CD8-positive, alpha-beta memory T cell (primary cell): Measurements from ENCODE around the gene TRMT61A. TPM values are rescaled to one million over a fixed set of nuclear protein-coding genes. Genes with fewer than 3 reads are reported as not detected.

Source experiments
- CTCF ChIA-PET: fragments of 350-600 bp; sonication (Branson Sonifier 250); formaldehyde crosslinking; loops from one replicate; lab custom pipeline; 2021; ENCODE audit warnings: antibody characterized with exemption; lab: Charles Lee
- POLR2A ChIA-PET: fragments of 350-600 bp; sonication (Branson Sonifier 250); formaldehyde crosslinking; loops from one replicate; lab custom pipeline; 2021; ENCODE audit warnings: antibody characterized with exemption; lab: Charles Lee
- DNase-seq, 5 donors: peaks; one replicate each; pipeline versions ENCODE4 v3.0.0 to v3.0.0-alpha.2; 2020 to 2022; ENCODE audit warnings: mixed read lengths in 1 of 5
- H3K27ac ChIP-seq: one replicate; pipeline ENCODE4 v1.7.0; 2013; ENCODE audit warnings: low read depth, mild to moderate bottlenecking, low read length, moderate library complexity
- H3K27me3 ChIP-seq: 2 replicates; pipeline ENCODE4 v1.7.0; 2013; ENCODE audit warnings: low read length, mild to moderate bottlenecking; ENCODE audit not compliant: insufficient read depth, poor library complexity, severe bottlenecking
- H3K36me3 ChIP-seq: 2 replicates; pipeline ENCODE4 v1.7.0; 2013; ENCODE audit warnings: mild to moderate bottlenecking, low read length, moderate library complexity; ENCODE audit not compliant: insufficient read depth
- H3K4me1 ChIP-seq: 2 replicates; pipeline ENCODE4 v1.7.0; 2013; ENCODE audit warnings: mild to moderate bottlenecking, low read length, moderate library complexity; ENCODE audit not compliant: insufficient read depth
- H3K4me3 ChIP-seq: 2 replicates; pipeline ENCODE4 v1.7.0; 2013; ENCODE audit warnings: mild to moderate bottlenecking, low read length
- H3K9me3 ChIP-seq: 2 replicates; pipeline ENCODE4 v1.7.0; 2013; ENCODE audit warnings: mild to moderate bottlenecking, low read length
- H3K27ac Mint-ChIP-seq, 8 donors: one replicate each; pipeline ENCODE4 v1.8.0; 2020 to 2021; ENCODE audit warnings: mixed read lengths in 8 of 8, mild to moderate bottlenecking in 6 of 8, inconsistent platforms in 3 of 8, moderate library complexity in 3 of 8
- H3K27me3 Mint-ChIP-seq, 2 donors: one replicate each; pipeline ENCODE4 v1.8.0; 2020 to 2021; ENCODE audit warnings: mixed read lengths in 2 of 2, mild to moderate bottlenecking in 1 of 2, moderate library complexity in 1 of 2
- H3K36me3 Mint-ChIP-seq, 3 donors: one replicate each; pipeline ENCODE4 v1.8.0; 2020 to 2021; ENCODE audit warnings: mixed read lengths in 3 of 3, inconsistent platforms in 1 of 3, mild to moderate bottlenecking in 1 of 3
- H3K4me1 Mint-ChIP-seq, 3 donors: one replicate each; pipeline ENCODE4 v1.8.0; 2020 to 2021; ENCODE audit warnings: mixed read lengths in 3 of 3, inconsistent platforms in 1 of 3, mild to moderate bottlenecking in 1 of 3
- H3K4me3 Mint-ChIP-seq, 7 donors: one replicate each; pipeline ENCODE4 v1.8.0; 2020 to 2021; ENCODE audit warnings: mixed read lengths in 7 of 7, mild to moderate bottlenecking in 6 of 7, moderate library complexity in 4 of 7, inconsistent platforms in 2 of 7
- H3K9me3 Mint-ChIP-seq, 5 donors: one replicate each; pipeline ENCODE4 v1.8.0; 2020 to 2022; ENCODE audit warnings: mixed read lengths in 5 of 5, mild to moderate bottlenecking in 3 of 5, moderate library complexity in 2 of 5, inconsistent platforms in 1 of 5
- polyA plus RNA-seq: library from polyadenylated mRNA; unstranded; fragments of 300-500 nt; fragmentation: Illumina TruSeq; gene quantifications from one replicate; pipeline ENCODE4 v1.2.3, GENCODE V29; 2021
- total RNA-seq, 2 experiments: library from RNA; stranded (reverse); gene quantifications; one replicate each; pipeline ENCODE4 v1.2.3, GENCODE V29; 2021

Gene TRMT61A
- total and polyA plus RNA-seq, 3 experiments from 2014 or later: 8.2 to 29.5 (median 28.4) TPM

GRCh38 chr14:103540821-103541708 lies 12.1 kb downstream of the TRMT61A start:
- H3K9me3 ChIP-seq: no peaks in the 10 kb centered on the region
- CTCF ChIA-PET: interaction anchor here (1.2 kb wide), 1 partner anchor 22 kb away, joined by 4 read pairs; no protein-coding TSS in a partner anchor

GRCh38 chr14:103541709-103542604 lies 13.0 kb downstream of the TRMT61A start:
- H3K9me3 ChIP-seq: no peaks in the 10 kb centered on the region
- Mint-ChIP-seq H3K27me3 (peaks cover 0 to 2% of the 10 kb centered on the region in 2 donors), H3K27ac (peak overlapping the region in 1 of 8 donors; percentile 33), H3K9me3 (no peaks in the 10 kb centered on the region), H3K36me3 (no peaks in the 10 kb centered on the region), H3K4me1 (peaks cover 0 to 6% (median 0%) of the 10 kb centered on the region in 3 donors), H3K4me3 (no peak overlapping the region)
- CTCF ChIA-PET: no interaction called here
- no peak overlapping the region for H3K27ac ChIP-seq
- H3K4me3 ChIP-seq: no peak overlapping the region
- no peaks in the 10 kb centered on the region for H3K4me1 ChIP-seq
- no peaks in the 10 kb centered on the region for H3K36me3 ChIP-seq
- no peak for DNase-seq
- H3K27me3 ChIP-seq: no peaks in the 10 kb centered on the region
- POLR2A ChIA-PET: no interaction called here

More at GRCh38 chr14:103540821-103541708, 12.1 kb downstream of the TRMT61A start:
- Histone ChIP-seq H3K36me3 (no peaks in the 10 kb centered on the region), H3K27ac (no peak overlapping the region), H3K27me3 (no peaks in the 10 kb centered on the region), H3K4me1 (no peaks in the 10 kb centered on the region), H3K4me3 (no peak overlapping the region)
- H3K4me3 Mint-ChIP-seq: no peak overlapping the region
- H3K36me3 Mint-ChIP-seq: no peaks in the 10 kb centered on the region
- H3K27ac Mint-ChIP-seq: peak overlapping the region in 1 of 8 donors; percentile 33
- DNase-seq: no peak
- H3K27me3 Mint-ChIP-seq: peaks cover 0 to 2% of the 10 kb centered on the region in 2 donors
- H3K9me3 Mint-ChIP-seq: no peaks in the 10 kb centered on the region
- POLR2A ChIA-PET: no interaction called here
- no peaks in the 10 kb centered on the region for H3K4me1 Mint-ChIP-seq

GRCh38 chr14:103542605-103543088 lies 13.7 kb downstream of the TRMT61A start:
- POLR2A ChIA-PET: no interaction called here

GRCh38 chr14:103543140-103543539 lies 14.1 kb downstream of the TRMT61A start:
- CTCF ChIA-PET: no interaction called here
- Mint-ChIP-seq H3K9me3 (no peaks in the 10 kb centered on the region), H3K27me3 (peaks cover 0 to 2% of the 10 kb centered on the region in 2 donors), H3K4me3 (no peak overlapping the region), H3K4me1 (peaks cover 0 to 6% (median 0%) of the 10 kb centered on the region in 3 donors), H3K36me3 (no peaks in the 10 kb centered on the region), H3K27ac (no peak overlapping the region)
- no peak overlapping the region for H3K27ac ChIP-seq
- H3K9me3 ChIP-seq: no peaks in the 10 kb centered on the region
- H3K4me3 ChIP-seq: no peak overlapping the region
- POLR2A ChIA-PET: no interaction called here
- H3K27me3 ChIP-seq: no peaks in the 10 kb centered on the region
- H3K36me3 ChIP-seq: no peaks in the 10 kb centered on the region
- no peak for DNase-seq
- no peaks in the 10 kb centered on the region for H3K4me1 ChIP-seq

More at GRCh38 chr14:103542605-103543088, 13.7 kb downstream of the TRMT61A start:
- H3K9me3 ChIP-seq: no peaks in the 10 kb centered on the region
- H3K36me3 ChIP-seq: no peaks in the 10 kb centered on the region
- H3K4me3 Mint-ChIP-seq: no peak overlapping the region
- CTCF ChIA-PET: no interaction called here
- no peak for DNase-seq
- H3K27ac Mint-ChIP-seq: no peak overlapping the region
- H3K4me1 Mint-ChIP-seq: peaks cover 0 to 6% (median 0%) of the 10 kb centered on the region in 3 donors
- no peaks in the 10 kb centered on the region for H3K4me1 ChIP-seq
- no peak overlapping the region for H3K4me3 ChIP-seq
- H3K36me3 Mint-ChIP-seq: no peaks in the 10 kb centered on the region
- H3K9me3 Mint-ChIP-seq: no peaks in the 10 kb centered on the region
- H3K27me3 ChIP-seq: no peaks in the 10 kb centered on the region
- H3K27ac ChIP-seq: no peak overlapping the region
- peaks cover 0 to 2% of the 10 kb centered on the region in 2 donors for H3K27me3 Mint-ChIP-seq

- no peak overlapping the region for H3K4me3 Mint-ChIP-seq
- no peaks in the 10 kb centered on the region for H3K36me3 ChIP-seq
- no peak overlapping the region for H3K4me3 ChIP-seq
- peaks cover 0 to 2% of the 10 kb centered on the region in 2 donors for H3K27me3 Mint-ChIP-seq
- no peak overlapping the region for H3K27ac Mint-ChIP-seq
- H3K9me3 ChIP-seq: no peaks in the 10 kb centered on the region
- H3K36me3 Mint-ChIP-seq: no peaks in the 10 kb centered on the region
- H3K9me3 Mint-ChIP-seq: no peaks in the 10 kb centered on the region
- ChIA-PET POLR2A (no interaction called here), CTCF (interaction anchor here (9.0 kb wide), 1 partner anchor 25 kb away, joined by 61 read pairs; no protein-coding TSS in a partner anchor)
- H3K4me1 Mint-ChIP-seq: peaks cover 0 to 6% (median 0%) of the 10 kb centered on the region in 3 donors
- no peaks in the 10 kb centered on the region for H3K27me3 ChIP-seq
- H3K27ac ChIP-seq: no peak overlapping the region
- DNase-seq: no peak
- no peaks in the 10 kb centered on the region for H3K4me1 ChIP-seq
Observed at GRCh38 chr14:103543721-103544387, 14.9 kb downstream of the TRMT61A start.

- ChIA-PET POLR2A (no interaction called here), CTCF (interaction anchor here (1.1 to 9.0 kb wide), 3 partner anchors 10 to 44 kb away, joined by 3 to 61 read pairs (median 4); no protein-coding TSS in a partner anchor)
- H3K27me3 Mint-ChIP-seq: no peaks in the 10 kb centered on the region
- Histone ChIP-seq H3K36me3 (no peaks in the 10 kb centered on the region), H3K4me1 (no peaks in the 10 kb centered on the region), H3K27ac (no peak overlapping the region), H3K9me3 (no peaks in the 10 kb centered on the region), H3K4me3 (no peak overlapping the region), H3K27me3 (no peaks in the 10 kb centered on the region)
- H3K9me3 Mint-ChIP-seq: no peaks in the 10 kb centered on the region
- no peak for DNase-seq
- H3K36me3 Mint-ChIP-seq: no peaks in the 10 kb centered on the region
- H3K4me1 Mint-ChIP-seq: peaks cover 0 to 6% (median 0%) of the 10 kb centered on the region in 3 donors
- H3K27ac Mint-ChIP-seq: no peak overlapping the region
- no peak overlapping the region for H3K4me3 Mint-ChIP-seq
Observed at GRCh38 chr14:103544388-103545218, 15.6 kb downstream of the TRMT61A start.
